ENCODE measurements around the gene UCN2. TPM values are rescaled to one million over a fixed set of nuclear protein-coding genes. Genes with fewer than 3 reads are reported as not detected.

The UCN2 gene, protein sequence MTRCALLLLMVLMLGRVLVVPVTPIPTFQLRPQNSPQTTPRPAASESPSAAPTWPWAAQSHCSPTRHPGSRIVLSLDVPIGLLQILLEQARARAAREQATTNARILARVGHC
- total RNA-seq: not detected

DNA sequence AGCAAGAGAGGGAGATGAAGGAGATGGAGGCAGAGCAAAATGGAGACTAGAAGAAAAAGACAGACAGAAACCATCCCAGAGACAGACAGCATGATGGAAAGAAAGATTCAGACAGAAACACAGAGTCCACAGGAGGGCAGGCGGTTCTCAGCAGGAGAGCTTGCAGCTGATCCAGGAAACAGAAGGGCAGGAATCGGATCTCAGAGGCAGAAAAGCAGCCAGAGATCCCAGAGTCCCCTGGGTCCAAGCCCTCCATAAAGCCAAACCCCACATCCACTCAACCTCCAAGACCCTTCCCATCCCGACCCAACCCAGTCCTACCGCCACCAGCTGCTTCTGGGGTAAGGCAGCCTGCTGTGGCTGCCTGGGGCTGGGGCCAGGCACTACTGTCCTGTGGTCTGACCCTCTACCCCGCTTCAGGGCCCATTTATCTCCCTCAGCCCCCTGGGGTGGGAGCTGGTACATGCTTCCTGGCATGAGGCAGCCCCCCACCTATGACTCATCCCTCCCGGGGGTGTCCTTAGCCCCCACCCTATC lies at the start of gene UCN2:
TSS of gene UCN2 (minus strand) at position 400 of the 537 bp plus-strand sequence. CDS start 657 bp downstream, outside the sequence.
- intact Hi-C loops (cut with DNase I): no loop called here
- no peak for DNase-seq (ENCODE audit: low spot score in 2 of 2)
- Histone ChIP-seq H3K27ac (peak within 1 kb of the TSS in 1 of 2 donors; percentile 49), H3K27me3 (no peaks in the 10 kb centered on the region), H3K4me3 (no peak within 1 kb of the TSS), H3K36me3 (no peaks in the 10 kb centered on the region), H3K4me1 (peaks cover 8 to 21% of the 10 kb centered on the region in 2 donors), H3K9me3 (no peaks in the 10 kb centered on the region)
- TF ChIP-seq, protein P1, sequence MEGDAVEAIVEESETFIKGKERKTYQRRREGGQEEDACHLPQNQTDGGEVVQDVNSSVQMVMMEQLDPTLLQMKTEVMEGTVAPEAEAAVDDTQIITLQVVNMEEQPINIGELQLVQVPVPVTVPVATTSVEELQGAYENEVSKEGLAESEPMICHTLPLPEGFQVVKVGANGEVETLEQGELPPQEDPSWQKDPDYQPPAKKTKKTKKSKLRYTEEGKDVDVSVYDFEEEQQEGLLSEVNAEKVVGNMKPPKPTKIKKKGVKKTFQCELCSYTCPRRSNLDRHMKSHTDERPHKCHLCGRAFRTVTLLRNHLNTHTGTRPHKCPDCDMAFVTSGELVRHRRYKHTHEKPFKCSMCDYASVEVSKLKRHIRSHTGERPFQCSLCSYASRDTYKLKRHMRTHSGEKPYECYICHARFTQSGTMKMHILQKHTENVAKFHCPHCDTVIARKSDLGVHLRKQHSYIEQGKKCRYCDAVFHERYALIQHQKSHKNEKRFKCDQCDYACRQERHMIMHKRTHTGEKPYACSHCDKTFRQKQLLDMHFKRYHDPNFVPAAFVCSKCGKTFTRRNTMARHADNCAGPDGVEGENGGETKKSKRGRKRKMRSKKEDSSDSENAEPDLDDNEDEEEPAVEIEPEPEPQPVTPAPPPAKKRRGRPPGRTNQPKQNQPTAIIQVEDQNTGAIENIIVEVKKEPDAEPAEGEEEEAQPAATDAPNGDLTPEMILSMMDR (IDR thresholded peaks at IDR 0.05): no peak

DNA sequence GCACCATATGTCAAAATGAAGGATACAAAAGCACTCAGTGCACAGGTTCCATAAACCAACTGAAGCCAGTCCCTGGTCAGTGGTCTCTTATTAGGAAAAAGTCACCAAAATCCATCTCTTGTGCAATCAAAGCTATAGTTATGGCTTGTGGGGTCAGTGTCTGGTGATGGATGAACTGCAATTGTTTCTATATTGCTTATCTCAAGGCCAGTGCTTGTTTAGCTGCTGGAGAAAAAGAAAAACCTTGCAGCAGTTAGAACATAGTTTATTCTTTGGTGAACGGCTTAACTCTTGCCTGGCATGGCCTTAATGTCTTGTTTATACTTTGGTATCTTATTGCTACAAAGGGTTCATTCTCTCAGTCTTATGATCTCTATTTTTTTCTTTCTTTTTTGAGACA lies 48.7 kb upstream of the UCN2 start:
- no peaks in the 10 kb centered on the region for H3K36me3 ChIP-seq
- no peak overlapping the region for H3K4me3 ChIP-seq
- H3K9me3 ChIP-seq: peaks cover 5 to 13% of the 10 kb centered on the region in 2 donors
- no peak overlapping the region for H3K27ac ChIP-seq
- H3K27me3 ChIP-seq: no peaks in the 10 kb centered on the region
- peaks cover 5 to 13% of the 10 kb centered on the region in 2 donors for H3K4me1 ChIP-seq
- DNase-seq (ENCODE audit: low spot score in 2 of 2): no peak
- intact Hi-C loops (cut with DNase I): no loop called here
- TF ChIP-seq, protein P1 (IDR thresholded peaks at IDR 0.05): no peak

DNA sequence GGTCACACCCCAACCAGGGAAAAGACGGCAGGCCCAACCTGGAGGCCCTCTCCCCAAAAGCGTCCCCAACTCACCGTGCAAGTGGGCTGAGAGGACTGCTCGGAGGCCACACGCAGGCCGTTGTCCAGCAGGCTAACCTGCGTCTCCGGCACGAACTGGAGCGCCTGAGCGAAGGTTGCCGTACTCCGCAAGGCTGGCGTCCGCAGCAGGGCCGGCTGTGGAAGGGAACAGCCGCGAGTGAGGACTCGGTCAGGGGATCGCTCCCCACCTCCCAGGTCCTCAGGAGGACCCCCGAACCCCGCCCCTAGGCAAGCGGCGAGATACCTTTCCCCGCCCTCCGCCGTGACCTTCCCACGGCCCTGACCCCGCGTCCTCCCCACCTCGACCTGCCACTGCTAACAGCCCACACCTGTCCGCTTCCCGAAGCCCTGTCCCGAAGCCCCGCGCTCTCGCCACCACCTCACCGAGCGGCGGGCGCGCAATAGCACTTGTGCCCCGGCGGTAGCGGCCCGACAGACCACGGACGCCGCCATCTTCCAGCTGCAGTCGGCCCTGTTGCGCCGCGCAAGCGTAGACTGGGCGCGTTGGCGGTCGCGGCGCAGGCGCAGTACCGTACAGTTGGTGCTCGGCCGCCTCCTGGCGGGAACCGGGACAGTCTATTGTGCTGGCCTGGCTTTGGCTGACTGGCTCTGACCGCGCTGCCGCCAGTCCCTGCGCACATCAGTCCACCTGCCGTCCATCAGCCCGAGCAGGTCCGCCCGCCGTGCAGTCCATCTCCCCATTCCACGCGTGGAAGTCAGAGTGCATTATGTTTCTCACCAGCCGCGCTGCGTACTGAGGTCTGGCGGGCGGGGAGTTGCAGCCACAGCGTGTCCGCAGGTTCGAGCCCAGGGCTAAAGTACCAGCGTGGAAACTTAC lies 45.8 kb upstream of the UCN2 start, which contains the start of gene UQCRC1:
TSS of gene UQCRC1 (minus strand) at position 559 of the 918 bp plus-strand sequence. CDS start at position 533, 26 bp downstream.
- TF ChIP-seq, protein P1 (IDR thresholded peaks at IDR 0.05): peak; percentile 81 to 95 (median 86)
- intact Hi-C loops (cut with DNase I): loop anchor here (1.0 to 2.0 kb wide), 3 partner anchors 26 to 53 kb away; partner anchors contain the start of genes PFKFB4 and SLC26A6
- Histone ChIP-seq H3K27me3 (no peaks in the 10 kb centered on the region), H3K27ac (peak within 1 kb of the TSS; percentile 80 to 84), H3K4me1 (peaks cover 5 to 15% of the 10 kb centered on the region in 2 donors), H3K36me3 (peaks cover 16 to 20% of the 10 kb centered on the region in 2 donors), H3K4me3 (peak within 1 kb of the TSS; percentile 65 to 92), H3K9me3 (no peaks in the 10 kb centered on the region)
- peak; percentile 67 to 96 for DNase-seq (ENCODE audit: low spot score in 2 of 2)

DNA sequence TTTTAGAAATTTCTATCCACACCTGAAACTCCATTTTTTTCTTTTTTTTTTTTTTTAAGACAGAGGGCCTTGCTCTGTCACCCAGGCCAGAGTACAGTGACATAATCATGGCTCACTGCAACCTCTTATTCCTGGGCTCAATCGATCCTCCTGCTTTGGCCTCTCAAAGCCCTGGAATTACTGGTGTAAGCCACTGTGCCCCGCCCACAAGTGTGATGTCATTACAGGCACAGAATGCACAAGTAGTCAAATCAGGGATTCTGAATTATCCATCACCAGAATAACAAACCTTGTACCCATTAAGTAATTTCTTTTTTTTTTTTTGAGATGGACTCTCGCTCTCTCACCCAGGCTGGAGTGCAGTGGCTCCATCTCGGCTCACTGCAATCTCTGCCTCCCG lies 43.9 kb upstream of the UCN2 start:
- Histone ChIP-seq H3K36me3 (peaks cover 35 to 38% of the 10 kb centered on the region in 2 donors), H3K9me3 (no peaks in the 10 kb centered on the region), H3K4me3 (peak overlapping the region in 1 of 2 donors; percentile 92), H3K27ac (no peak overlapping the region), H3K4me1 (peaks cover 5 to 15% of the 10 kb centered on the region in 2 donors), H3K27me3 (no peaks in the 10 kb centered on the region)
- TF ChIP-seq, protein P1 (IDR thresholded peaks at IDR 0.05): no peak
- DNase-seq (ENCODE audit: low spot score in 2 of 2): no peak
- intact Hi-C loops (cut with DNase I): no loop called here

DNA sequence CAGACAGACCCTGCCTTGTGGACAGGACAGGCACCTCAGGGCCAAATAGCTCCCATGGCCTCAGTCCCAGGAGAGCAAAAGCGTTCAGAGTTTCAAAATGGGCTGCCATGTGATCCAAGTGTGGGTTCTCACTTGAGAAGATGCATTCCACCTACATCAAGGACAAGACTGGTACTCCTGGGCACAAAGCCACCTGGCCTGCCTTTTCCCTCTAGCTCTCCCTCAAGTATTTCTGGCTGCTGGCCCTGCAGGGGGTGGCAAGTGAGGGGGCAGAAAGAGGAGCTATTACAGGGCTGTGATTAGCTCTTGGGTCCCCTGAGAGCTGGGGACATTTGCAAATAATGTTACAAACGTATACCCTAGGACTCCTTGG lies 38.0 kb upstream of the UCN2 start:
- Histone ChIP-seq H3K4me3 (no peak overlapping the region), H3K27me3 (no peaks in the 10 kb centered on the region), H3K36me3 (peaks cover 70 to 82% of the 10 kb centered on the region in 2 donors), H3K9me3 (no peaks in the 10 kb centered on the region), H3K27ac (peak overlapping the region; percentile 29 to 94), H3K4me1 (peaks cover 17 to 30% of the 10 kb centered on the region in 2 donors)
- intact Hi-C loops (cut with DNase I): no loop called here
- DNase-seq (ENCODE audit: low spot score in 2 of 2): no peak
- TF ChIP-seq, protein P1 (IDR thresholded peaks at IDR 0.05): no peak
